ENCODE measurements around the gene ASPA.

GRCh38 chr17:3534881-3535252 is 59.1 kb downstream of the ASPA start:
- TF ChIP-seq POLR2A (IDR thresholded peaks at IDR 0.05; ENCODE audit: low read length) (no peak), GATA1 (IDR thresholded peaks at IDR 0.05; ENCODE audit: low read depth, low read length) (no peak)
